HG02884 (cell line): ENCODE data around the gene SLC6A19.

Experiments used
- ATAC-seq: cut with Tn5 transposase; IDR thresholded peaks from one replicate; pipeline ENCODE4 v1.9.1; 2021; ENCODE audit warnings: mild to moderate bottlenecking, moderate library complexity; ENCODE audit not compliant: unreplicated experiment

Gene SLC6A19

DNA sequence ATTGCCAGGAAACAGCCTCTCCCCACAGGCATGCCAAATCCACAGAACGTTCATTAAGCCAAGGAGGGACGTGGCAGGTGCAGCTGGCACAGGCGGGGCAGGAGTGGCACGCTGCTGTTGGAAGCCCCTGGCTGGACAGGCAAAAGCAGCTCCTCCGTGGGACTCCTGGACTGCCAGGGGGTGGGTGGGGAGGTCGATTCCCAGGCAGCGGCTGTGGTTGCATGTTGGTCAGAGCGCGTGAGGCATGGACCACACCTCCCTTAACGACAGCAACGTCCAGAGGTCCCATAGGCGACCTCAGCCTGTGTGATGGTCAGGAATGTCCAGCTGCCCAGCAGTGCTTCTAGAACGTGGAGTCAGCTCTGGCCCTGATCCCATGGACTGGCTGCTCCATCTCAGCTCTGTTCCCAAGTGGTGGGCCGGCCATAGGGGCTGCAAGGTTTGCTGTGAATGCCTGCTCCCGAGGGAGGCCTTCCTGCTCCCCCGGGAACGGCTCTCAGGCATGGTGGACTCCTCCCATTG lies 6.9 kb downstream of the SLC6A19 start:
- ATAC-seq = no peak

DNA sequence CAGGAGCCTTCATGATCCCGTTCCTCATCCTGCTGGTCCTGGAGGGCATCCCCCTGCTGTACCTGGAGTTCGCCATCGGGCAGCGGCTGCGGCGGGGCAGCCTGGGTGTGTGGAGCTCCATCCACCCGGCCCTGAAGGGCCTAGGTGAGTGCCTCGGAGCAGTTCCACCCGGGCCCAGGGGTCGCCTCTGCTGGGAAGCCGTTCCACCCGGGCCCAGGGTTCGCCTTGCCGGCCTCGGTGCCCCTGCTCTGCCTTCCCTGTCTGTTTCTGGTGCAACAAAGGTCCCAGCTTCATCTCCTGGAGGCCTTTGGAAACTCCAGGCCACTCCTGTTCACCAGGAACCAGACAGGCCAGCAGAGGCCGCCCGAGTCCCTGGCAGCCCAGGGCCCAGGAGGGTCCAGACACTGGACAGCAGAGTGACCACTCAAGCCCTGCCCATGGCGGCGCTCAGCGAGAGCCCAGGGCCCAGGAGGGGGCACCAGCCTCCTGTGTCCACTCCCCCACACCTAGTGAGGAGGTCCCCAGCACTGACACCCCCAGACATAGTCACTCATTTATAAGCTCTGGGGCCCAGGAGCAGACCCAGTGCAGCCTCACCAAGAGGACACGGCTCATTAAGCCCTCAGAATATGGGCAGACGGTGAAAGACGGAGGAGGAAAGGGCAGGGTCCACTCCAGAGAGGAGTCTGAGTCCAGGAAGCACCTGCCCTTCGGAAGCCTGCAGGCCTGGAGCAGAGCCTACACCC lies 7.5 kb downstream of the SLC6A19 start:
- no peak for ATAC-seq

DNA sequence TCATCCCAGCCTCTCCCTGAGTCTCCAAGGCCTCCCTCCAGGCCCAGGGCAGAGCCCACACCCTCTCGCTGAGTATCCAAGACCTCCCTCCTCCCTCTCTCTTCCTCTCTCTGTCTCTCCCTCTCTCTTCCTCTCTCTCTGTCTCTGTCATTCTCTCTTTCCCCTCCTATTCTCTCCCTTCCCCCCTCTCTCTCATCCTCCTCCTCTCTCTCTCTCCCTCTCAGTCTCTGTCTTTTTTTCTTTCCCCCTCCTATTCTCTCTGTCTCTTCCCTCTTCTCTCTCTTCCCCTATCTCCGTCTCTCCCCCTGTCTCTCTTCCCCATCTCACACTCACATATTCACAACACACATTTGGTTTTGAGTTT lies 8.1 kb downstream of the SLC6A19 start:
- no peak for ATAC-seq

- no peak for ATAC-seq
Observed at GRCh38 chr5:1209896-1210776, 8.7 kb downstream of the SLC6A19 start.

DNA sequence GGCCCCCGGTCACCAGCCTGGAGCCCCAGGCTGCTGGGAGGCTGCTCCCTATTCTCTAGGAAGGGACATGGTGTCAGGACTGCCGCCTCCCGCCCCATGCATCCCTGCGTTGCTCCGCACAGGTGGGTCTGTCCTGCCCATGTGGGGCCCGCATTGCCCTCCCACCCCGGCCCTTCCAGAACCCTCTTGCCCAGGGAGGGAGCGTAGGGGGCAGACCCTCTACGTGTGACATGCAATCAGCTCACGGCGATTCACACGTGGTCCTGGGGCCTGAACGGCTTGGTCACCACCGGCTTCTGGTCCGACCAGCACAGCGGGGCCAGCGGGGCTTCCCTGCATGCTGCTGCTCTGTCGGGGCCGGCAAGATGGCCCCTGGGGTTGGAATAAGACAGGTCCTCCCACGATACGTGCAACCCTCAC lies 9.4 kb downstream of the SLC6A19 start:
- no peak for ATAC-seq

GRCh38 chr5:1211701-1212100 lies 10.3 kb downstream of the SLC6A19 start:
- no peak for ATAC-seq

GRCh38 chr5:1212271-1212670 lies 10.9 kb downstream of the SLC6A19 start:
- no peak for ATAC-seq

DNA sequence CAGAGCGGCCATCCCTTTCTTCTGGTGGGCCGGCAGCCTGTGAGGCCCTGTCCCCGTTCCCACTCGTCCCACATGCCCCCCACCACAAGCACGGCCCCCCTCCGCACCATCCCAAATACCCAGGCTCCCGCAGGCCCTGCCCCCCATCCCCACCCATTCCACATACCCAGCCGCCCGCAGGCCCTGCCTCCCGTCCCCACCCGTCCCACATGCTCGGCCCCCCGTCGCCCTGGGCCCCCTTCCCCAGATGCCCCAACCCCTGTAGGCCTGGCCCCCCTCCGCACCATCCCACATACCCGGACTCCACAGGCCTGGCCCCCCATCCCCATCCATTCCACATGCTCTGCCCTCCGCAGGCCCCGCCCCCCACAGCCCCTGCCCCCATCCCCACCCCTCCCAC lies 11.5 kb downstream of the SLC6A19 start:
- no peak for ATAC-seq

- no peak for ATAC-seq
Observed at GRCh38 chr5:1213508-1214162, 12.2 kb downstream of the SLC6A19 start.

DNA sequence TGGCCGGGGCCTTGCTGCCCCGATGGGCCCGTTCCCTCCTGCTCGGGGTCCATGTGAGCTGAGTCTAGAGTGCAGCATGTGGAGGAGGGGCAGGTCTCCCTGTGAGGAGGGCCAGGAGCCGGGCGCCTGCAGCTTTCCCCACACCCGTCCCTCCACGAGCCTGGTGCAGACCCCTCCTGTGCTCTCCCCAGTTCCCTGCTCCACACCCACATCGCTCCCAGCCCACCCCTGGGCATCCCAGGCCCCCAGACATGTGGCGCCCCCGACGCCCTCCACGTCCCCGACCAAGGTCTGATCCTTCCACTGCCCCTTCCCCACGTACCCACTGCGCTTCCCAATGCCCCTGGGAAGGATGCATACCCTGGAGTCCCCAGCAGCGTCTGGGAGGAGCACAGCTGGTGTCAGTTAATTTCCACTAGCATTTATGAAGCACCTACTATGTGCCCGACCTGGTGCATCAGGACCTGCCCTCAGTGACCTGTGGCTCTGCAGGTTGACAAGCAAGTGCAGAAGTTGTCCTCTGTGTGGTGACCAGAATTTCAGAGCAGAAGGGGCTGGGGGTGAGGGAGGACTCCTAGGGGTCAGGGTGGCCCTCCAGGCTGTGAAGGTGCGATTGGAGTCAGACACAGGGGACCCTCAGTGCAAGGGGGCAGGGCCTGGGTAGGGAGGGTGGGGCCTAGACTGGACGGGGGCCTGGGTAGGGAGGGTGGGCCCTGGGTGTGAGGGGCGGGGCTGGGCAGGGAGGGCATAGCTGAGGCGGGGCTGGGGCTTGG lies 13.0 kb downstream of the SLC6A19 start:
- no peak for ATAC-seq

GRCh38 chr5:1214936-1215220 lies 13.5 kb downstream of the SLC6A19 start:
- no peak for ATAC-seq

DNA sequence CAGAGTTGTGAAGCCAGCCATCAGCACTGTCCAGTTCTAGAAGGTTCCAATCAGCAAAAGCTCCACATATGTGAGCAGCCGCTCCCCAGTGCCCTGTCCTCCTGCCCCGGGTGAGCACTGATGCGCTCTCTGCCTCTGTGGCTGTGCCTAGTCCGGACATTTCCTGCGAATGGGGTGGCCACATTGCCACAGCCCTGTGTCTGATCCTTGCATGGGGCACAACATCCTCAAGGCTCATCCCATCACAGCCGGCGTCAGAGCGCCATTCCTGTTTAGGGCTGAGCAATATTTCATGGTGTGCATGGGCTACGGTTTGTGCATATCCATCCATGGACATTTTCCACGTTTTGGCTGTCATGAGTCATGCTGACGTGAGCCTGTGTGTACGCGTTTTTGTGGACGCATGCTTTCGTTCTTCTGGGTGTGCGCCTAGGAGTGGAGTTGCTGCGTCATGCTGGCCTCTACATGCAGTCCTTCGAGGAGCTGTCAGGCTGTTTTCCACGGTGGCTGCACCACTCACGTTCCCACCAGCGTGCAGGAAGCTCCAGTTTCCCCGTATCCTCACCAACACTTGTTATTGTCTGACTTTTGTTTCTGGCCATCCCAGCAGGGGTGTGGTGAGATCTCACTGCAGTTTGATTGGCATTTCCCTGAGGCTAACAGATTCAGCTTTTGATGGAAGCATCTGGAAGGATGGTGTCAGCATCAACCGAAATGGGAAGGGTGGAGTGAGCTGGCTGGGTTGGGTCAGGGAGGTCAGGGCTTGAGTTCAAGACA lies 14.1 kb downstream of the SLC6A19 start:
- ATAC-seq = no peak

DNA sequence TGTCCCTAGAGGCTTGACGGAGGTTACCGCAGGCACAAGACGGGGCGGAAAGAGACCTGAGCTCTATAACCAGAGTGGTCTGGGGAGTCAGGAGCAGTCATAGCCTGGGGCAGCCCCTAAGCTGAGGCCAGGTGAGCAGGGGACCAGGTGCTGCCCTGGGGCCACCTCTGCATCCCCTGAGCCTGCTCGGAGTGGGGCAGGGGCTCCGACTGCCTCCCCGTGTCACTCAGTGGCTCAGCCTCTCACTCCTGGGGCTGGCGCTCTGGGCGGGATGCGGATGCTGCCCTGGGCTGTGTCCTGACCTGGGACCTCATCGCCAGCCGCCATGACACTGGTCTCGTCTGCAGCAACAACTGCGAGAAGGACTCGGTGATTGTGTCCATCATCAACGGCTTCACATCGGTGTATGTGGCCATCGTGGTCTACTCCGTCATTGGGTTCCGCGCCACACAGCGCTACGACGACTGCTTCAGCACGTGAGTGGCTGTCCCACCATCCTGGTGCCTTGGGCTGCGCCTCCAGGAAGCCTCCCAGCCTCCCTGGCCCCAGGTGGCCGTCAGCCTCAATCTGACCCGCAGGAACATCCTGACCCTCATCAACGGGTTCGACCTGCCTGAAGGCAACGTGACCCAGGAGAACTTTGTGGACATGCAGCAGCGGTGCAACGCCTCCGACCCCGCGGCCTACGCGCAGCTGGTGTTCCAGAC lies 15.0 kb downstream of the SLC6A19 start:
- no peak for ATAC-seq

DNA sequence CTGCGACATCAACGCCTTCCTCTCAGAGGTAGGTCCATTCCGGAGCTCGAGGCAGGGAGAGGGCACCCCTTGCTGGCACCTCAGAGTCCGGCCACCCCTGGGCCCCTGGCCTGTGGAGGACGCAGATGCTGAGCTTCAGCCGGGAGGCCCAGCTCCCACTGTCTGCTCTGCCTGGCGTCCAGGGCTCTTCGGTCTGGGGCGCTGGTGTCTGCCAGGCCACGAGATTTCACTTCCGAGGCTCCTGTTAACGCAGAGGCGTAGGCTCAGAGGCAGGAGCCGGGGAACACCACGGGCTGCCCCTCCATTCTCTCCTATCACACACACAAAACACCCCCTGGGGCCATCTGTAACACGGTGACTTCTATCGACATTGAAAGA lies 15.5 kb downstream of the SLC6A19 start:
- no peak for ATAC-seq

DNA sequence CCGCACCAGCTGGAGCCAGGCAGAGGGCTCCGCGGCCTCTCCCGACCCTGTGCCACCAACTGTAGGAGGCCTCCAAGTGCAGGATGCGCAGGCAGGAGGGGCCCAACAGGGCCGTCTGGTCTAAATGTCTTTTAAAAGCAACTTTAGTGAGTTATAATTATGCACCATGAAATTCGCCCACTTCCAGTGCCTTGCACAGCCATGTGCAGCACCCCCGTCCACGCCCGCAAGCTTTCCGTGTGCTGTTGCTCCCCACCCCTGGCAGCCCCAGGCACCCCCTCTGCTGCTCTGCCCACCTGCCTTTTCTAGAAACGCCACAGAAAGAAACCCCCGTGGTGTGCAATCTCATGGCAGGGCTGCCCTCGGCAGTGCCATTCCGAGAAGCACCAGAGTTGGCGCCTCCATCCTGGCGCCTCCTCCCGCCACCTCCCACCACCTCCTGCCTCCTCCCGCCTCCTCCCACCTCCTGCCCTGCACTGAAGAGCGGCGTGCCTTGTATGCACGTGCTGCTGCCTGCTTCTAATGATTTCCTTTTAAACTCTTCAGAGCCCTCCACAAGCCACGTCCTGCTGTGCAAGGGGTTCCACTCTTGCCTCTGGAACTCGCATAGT lies 16.3 kb downstream of the SLC6A19 start:
- no peak for ATAC-seq

DNA sequence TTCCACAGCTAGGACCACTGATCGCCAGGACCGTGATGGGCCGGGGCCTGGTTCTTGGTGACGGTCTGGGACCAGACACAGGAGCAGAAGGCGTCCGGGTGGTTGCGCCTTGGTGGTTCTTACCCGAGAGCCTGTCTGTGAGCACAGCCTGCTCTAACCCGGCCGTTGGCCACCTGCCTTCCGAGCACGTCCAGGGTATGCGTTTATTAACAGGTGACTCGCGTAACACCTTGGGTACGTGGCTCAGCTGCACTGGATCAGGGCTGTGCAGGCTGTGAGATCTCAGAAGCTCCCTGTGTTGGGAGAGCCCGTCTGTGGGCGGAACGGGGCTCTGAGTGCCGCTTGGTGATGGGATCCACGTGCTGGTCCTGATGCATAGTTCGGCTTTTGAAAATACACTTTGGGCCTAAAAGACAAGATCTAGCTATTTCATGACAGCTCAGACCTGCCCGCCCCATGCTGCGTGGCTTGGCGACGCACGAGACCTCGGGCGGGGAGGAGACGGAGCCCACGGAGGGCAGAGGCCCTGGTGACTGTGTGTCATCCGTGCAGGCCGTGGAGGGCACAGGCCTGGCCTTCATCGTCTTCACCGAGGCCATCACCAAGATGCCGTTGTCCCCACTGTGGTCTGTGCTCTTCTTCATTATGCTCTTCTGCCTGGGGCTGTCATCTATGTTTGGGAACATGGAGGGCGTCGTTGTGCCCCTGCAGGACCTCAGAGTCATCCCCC lies 17.1 kb downstream of the SLC6A19 start:
- ATAC-seq = no peak

DNA sequence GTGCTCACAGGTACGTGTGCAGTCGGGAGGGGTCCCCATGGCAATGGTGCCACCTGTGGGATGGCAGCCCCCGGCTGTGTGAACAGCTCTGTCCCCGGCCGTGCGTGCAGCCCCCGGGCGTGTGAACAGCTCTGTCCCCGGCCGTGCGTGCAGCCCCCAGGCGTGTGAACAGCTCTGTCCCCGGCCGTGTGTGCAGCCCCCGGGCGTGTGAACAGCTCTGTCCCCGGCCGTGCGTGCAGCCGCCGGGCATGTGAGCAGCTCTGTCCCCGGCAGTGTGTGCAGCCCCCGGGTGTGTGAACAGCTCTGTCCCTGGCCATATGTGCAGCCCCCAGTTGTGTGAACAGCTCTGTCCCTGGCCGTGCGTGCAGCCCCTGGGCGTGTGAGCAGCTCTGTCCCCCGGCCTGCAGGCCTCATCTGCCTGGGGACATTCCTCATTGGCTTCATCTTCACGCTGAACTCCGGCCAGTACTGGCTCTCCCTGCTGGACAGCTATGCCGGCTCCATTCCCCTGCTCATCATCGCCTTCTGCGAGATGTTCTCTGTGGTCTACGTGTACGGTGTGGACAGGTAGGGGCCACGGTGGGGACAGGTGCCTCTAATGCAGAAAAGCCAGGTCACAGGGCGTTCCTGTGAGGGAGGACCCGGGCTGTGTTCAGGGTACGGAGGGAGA lies 17.8 kb downstream of the SLC6A19 start:
- no peak for ATAC-seq

DNA sequence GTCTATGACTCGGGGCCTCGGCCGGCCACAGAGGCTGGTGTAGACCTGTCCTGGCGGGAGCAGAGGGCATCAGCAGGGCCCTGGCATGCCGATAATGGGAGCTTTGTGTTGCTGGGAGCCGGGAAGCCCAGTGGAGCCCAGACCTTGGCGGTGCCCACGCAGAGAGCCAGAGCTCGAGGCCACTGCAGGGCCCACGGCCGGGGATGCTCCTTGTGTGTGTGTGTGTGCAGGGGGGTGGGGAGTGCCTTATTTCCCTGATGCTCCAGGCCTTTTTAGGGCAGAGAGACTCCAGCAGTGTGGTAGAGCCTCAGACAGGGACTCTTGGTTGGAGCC lies 18.3 kb downstream of the SLC6A19 start:
- ATAC-seq = no peak
